Hematopoietic multipotent progenitor cell treated with erythropoietin and hydrocortisone succinate and interleukin-3 and kit ligand, for 15 days (in vitro differentiated cells): ENCODE results near the gene CSTA.

Experiments used
- DNase-seq: peaks from one replicate; pipeline ENCODE4 v3.0.0-alpha.2; 2015; ENCODE audit warnings: low spot score

Gene CSTA

GRCh38 chr3:122324871-122325323 lies at the start of gene CSTA:
Gene CSTA, plus strand, starts transcription at chr3:122325248. Its CDS starts 45 bp downstream, at chr3:122325293.
- no peak for DNase-seq

- DNase-seq = no peak
These were observed 43.2 kb upstream of the CSTA start for GRCh38 chr3:122281891-122282290.

GRCh38 chr3:122283796-122284445 lies 41.1 kb upstream of the CSTA start:
- no peak for DNase-seq

GRCh38 chr3:122284486-122284885 lies 40.6 kb upstream of the CSTA start:
- no peak for DNase-seq

- no peak for DNase-seq
These were observed 30.7 kb upstream of the CSTA start for GRCh38 chr3:122294359-122294758.

- DNase-seq = no peak
These were observed 29.6 kb upstream of the CSTA start for GRCh38 chr3:122295266-122296062.

GRCh38 chr3:122298239-122298638 lies 26.8 kb upstream of the CSTA start:
- DNase-seq = no peak

- DNase-seq = no peak
These were observed 25.8 kb upstream of the CSTA start for GRCh38 chr3:122299215-122299614.

- peak; percentile 52 for DNase-seq
These were observed 25.1 kb upstream of the CSTA start for GRCh38 chr3:122299872-122300460.

- no peak for DNase-seq
These were observed 24.0 kb upstream of the CSTA start for GRCh38 chr3:122301063-122301462.

GRCh38 chr3:122305818-122306621 lies 19.0 kb upstream of the CSTA start:
- DNase-seq = no peak

GRCh38 chr3:122306622-122306953 lies 18.5 kb upstream of the CSTA start:
- DNase-seq = no peak

- DNase-seq = no peak
These were observed 17.9 kb upstream of the CSTA start for GRCh38 chr3:122307094-122307687.

- DNase-seq = no peak
These were observed 17.1 kb upstream of the CSTA start for GRCh38 chr3:122307976-122308375.

GRCh38 chr3:122310361-122310760 lies 14.7 kb upstream of the CSTA start:
- DNase-seq = no peak

GRCh38 chr3:122312826-122313225 lies 12.2 kb upstream of the CSTA start:
- no peak for DNase-seq

- DNase-seq = no peak
These were observed 11.8 kb upstream of the CSTA start for GRCh38 chr3:122313281-122313680.

GRCh38 chr3:122314228-122314876 lies 10.7 kb upstream of the CSTA start:
- DNase-seq = no peak

GRCh38 chr3:122315619-122316018 lies 9.4 kb upstream of the CSTA start:
- DNase-seq = no peak

- DNase-seq = no peak
These were observed 8.7 kb upstream of the CSTA start for GRCh38 chr3:122316368-122316767.

GRCh38 chr3:122318620-122319019 lies 6.4 kb upstream of the CSTA start:
- no peak for DNase-seq
